Trophoblast cell (in vitro differentiated cells and primary cell): Measurements from ENCODE around the gene LRFN2.

Experiments used
- DNase-seq, 2 donors: peaks; one replicate each; pipeline ENCODE4 v3.0.0-alpha.2; 2016
- H2AFZ ChIP-seq: 2 replicates; pipeline ENCODE4 v1.6.1; 2013; ENCODE audit warnings: low read length, moderate library complexity, mild to moderate bottlenecking; ENCODE audit not compliant: insufficient read depth, poor library complexity
- H2AK5ac ChIP-seq: 2 replicates; pipeline ENCODE4 v1.6.1; 2013; ENCODE audit warnings: mild to moderate bottlenecking, low read length
- H2BK120ac ChIP-seq: 2 replicates; pipeline ENCODE4 v1.6.1; 2013; ENCODE audit warnings: low read length, mild to moderate bottlenecking, moderate library complexity; ENCODE audit not compliant: insufficient read depth, poor library complexity
- H2BK12ac ChIP-seq: 2 replicates; pipeline ENCODE4 v1.6.1; 2013; ENCODE audit warnings: mild to moderate bottlenecking, low read length, moderate library complexity
- H2BK5ac ChIP-seq: 2 replicates; pipeline ENCODE4 v1.6.1; 2013; ENCODE audit warnings: low read length, low read depth, moderate library complexity, mild to moderate bottlenecking; ENCODE audit not compliant: poor library complexity
- H3K14ac ChIP-seq: 2 replicates; pipeline ENCODE4 v1.6.1; 2013; ENCODE audit warnings: mild to moderate bottlenecking, low read length
- H3K18ac ChIP-seq: 2 replicates; pipeline ENCODE4 v1.6.1; 2013; ENCODE audit warnings: mild to moderate bottlenecking, low read length
- H3K23ac ChIP-seq: 2 replicates; pipeline ENCODE4 v1.6.1; 2013; ENCODE audit warnings: low read length
- H3K27ac ChIP-seq: 2 replicates; pipeline ENCODE4 v1.5.1; 2013; ENCODE audit warnings: low read depth, mild to moderate bottlenecking, inconsistent platforms, low read length, moderate library complexity
- H3K27me3 ChIP-seq: 2 replicates; pipeline ENCODE4 v1.6.1; 2013; ENCODE audit warnings: inconsistent platforms, mild to moderate bottlenecking, low read length, moderate library complexity; ENCODE audit not compliant: insufficient read depth
- H3K36me3 ChIP-seq, 2 experiments: 1 replicate in 1 of 2; 2 replicates in 1 of 2; pipeline ENCODE4 v1.6.1; 2013; ENCODE audit warnings: low read length in 2 of 2, mild to moderate bottlenecking in 2 of 2, moderate library complexity in 1 of 2; ENCODE audit not compliant: insufficient read depth in 2 of 2, control insufficient read depth in 1 of 2
- H3K4ac ChIP-seq: 2 replicates; pipeline ENCODE4 v1.6.1; 2013; ENCODE audit warnings: low read depth, mild to moderate bottlenecking, low read length, moderate library complexity
- H3K4me1 ChIP-seq, 2 experiments: 1 replicate in 1 of 2; 2 replicates in 1 of 2; pipeline ENCODE4 v1.6.1; 2013; ENCODE audit warnings: low read length in 2 of 2, mild to moderate bottlenecking in 2 of 2, moderate library complexity in 1 of 2; ENCODE audit not compliant: insufficient read depth in 2 of 2, control insufficient read depth in 1 of 2
- H3K4me2 ChIP-seq: 2 replicates; pipeline ENCODE4 v1.6.1; 2013; ENCODE audit warnings: inconsistent platforms, mild to moderate bottlenecking, low read length, moderate library complexity
- H3K4me3 ChIP-seq: 2 replicates; pipeline ENCODE4 v1.5.1; 2013; ENCODE audit warnings: mild to moderate bottlenecking, low read depth, low read length, inconsistent platforms
- H3K79me1 ChIP-seq: one replicate; pipeline ENCODE4 v1.6.1; 2013; ENCODE audit warnings: low read length
- H3K79me2 ChIP-seq: 2 replicates; pipeline ENCODE4 v1.6.1; 2013; ENCODE audit warnings: low read length, mild to moderate bottlenecking; ENCODE audit not compliant: control insufficient read depth, insufficient read depth, poor library complexity
- H3K9ac ChIP-seq: 2 replicates; pipeline ENCODE4 v1.6.1; 2013; ENCODE audit warnings: mild to moderate bottlenecking, low read length
- H3K9me3 ChIP-seq: 2 replicates; pipeline ENCODE4 v1.6.1; 2013; ENCODE audit warnings: low read depth, mild to moderate bottlenecking, control low read depth, inconsistent platforms, low read length; ENCODE audit not compliant: insufficient read depth
- H4K12ac ChIP-seq: 2 replicates; pipeline ENCODE4 v1.6.1; 2013; ENCODE audit warnings: low read depth, mild to moderate bottlenecking, low read length, moderate library complexity
- H4K8ac ChIP-seq: 2 replicates; pipeline ENCODE4 v1.6.1; 2013; ENCODE audit warnings: low read depth, mild to moderate bottlenecking, low read length, moderate library complexity
- H4K91ac ChIP-seq: one replicate; pipeline ENCODE4 v1.6.1; 2013; ENCODE audit warnings: low read depth, mild to moderate bottlenecking, low read length, moderate library complexity
- WGBS: extraction: QIAGEN DNeasy Blood & Tissue Kit; methylation state at CpG from one replicate; pipeline ENCODE4 v1.1.7; 2013; ENCODE audit warnings: missing lambda C conversion rate; ENCODE audit not compliant: insufficient read length, insufficient coverage; ENCODE audit errors: extremely low coverage; 5-methylcytosine and 5-hydroxymethylcytosine counted together

LRFN2 gene

DNA sequence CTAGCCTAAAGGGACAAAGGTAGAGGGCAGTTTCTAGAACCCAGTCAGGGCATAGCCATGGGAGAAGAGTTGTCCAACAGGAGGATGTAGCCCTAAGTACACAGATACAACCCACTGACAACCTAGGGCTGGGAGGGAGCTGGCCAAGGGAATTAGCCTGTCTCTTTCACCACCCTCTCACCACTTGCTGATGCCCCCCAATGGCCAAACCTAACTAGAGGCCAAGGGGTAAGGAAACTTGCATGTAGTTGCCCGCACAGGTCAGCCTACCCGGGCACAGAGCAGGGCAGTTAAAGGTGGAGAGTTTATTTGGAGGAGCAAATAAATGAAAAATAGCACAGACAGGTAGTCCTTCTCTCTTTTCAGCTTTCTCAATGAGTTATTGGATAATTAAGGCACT, 143.3 kb downstream of the LRFN2 start:
- no CpG with 5 or more reads among the region's 2 CpGs for WGBS
- Histone ChIP-seq H4K12ac (no peak overlapping the region), H2AFZ (no peak overlapping the region)

DNA sequence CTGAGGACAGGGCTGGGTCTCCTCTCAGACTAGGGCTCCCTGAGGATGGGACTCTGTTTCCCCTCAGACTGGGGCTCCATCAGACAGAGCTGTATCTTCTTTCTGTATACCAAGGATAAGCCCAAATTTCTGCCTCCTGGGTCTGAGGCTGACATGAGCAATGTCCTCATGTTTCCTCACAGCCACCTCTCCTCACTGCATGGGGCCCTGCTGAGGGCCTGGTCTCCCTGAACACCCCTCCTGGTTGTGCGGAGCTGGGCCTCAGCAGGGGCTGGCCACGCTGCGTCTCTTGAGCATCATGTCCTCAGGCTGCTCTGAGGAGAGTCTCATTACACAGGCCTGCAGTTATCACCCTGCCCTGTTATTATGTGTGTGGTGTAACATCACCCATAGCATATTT, 144.6 kb downstream of the LRFN2 start:
- Histone ChIP-seq H2BK120ac (no peak overlapping the region), H3K18ac (no peak overlapping the region), H3K23ac (no peak overlapping the region), H3K27ac (no peak overlapping the region), H3K9ac (no peak overlapping the region), H3K79me1 (no peaks in the 10 kb centered on the region), H3K4me3 (no peak overlapping the region), H4K12ac (no peak overlapping the region), H3K4me1 (no peaks in the 10 kb centered on the region), H3K79me2 (no peaks in the 10 kb centered on the region), H2BK5ac (no peak overlapping the region), H2AK5ac (no peak overlapping the region), H3K27me3 (no peaks in the 10 kb centered on the region), H3K36me3 (no peaks in the 10 kb centered on the region), H3K4ac (no peak overlapping the region), H4K91ac (no peak overlapping the region), H2AFZ (no peak overlapping the region), H4K8ac (no peak overlapping the region), H3K14ac (no peak overlapping the region), H3K9me3 (no peaks in the 10 kb centered on the region), H2BK12ac (no peak overlapping the region), H3K4me2 (no peak overlapping the region)
- no CpG with 5 or more reads among the region's 3 CpGs for WGBS
- DNase-seq: no peak

More for the DNA sequence above, 143.3 kb downstream of the LRFN2 start:
- Histone ChIP-seq H3K79me1 (no peaks in the 10 kb centered on the region), H3K23ac (no peak overlapping the region), H3K79me2 (no peaks in the 10 kb centered on the region), H3K18ac (no peak overlapping the region), H3K4me3 (no peak overlapping the region), H3K4ac (no peak overlapping the region), H4K8ac (no peak overlapping the region), H3K27ac (no peak overlapping the region), H4K91ac (no peak overlapping the region), H2BK120ac (no peak overlapping the region), H3K36me3 (no peaks in the 10 kb centered on the region), H3K4me1 (no peaks in the 10 kb centered on the region), H2AK5ac (no peak overlapping the region), H2BK12ac (no peak overlapping the region), H3K14ac (no peak overlapping the region), H3K9me3 (no peaks in the 10 kb centered on the region), H3K27me3 (no peaks in the 10 kb centered on the region), H3K9ac (no peak overlapping the region), H3K4me2 (no peak overlapping the region), H2BK5ac (no peak overlapping the region)
- DNase-seq: no peak

DNA sequence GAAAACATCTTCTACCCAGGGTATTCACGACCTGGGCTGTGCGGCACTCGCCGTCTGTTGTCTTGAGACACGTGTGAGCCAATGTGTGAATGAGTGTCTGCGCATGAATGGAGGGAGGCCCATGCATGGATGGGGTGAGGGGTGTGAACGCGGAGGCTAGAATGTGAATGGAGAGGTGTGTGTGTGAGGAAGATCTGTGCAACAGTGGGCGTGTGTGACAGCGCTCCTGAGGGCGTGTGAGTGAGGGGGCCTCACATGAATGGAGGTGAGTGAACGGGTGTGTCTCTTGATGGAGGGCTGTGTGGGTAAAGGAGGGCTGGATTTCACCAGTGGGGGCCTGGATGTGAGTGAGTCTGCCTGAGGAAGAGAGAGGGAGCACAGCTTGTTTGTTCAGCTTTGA, 146.0 kb downstream of the LRFN2 start:
- H2BK5ac ChIP-seq: no peak overlapping the region

DNA sequence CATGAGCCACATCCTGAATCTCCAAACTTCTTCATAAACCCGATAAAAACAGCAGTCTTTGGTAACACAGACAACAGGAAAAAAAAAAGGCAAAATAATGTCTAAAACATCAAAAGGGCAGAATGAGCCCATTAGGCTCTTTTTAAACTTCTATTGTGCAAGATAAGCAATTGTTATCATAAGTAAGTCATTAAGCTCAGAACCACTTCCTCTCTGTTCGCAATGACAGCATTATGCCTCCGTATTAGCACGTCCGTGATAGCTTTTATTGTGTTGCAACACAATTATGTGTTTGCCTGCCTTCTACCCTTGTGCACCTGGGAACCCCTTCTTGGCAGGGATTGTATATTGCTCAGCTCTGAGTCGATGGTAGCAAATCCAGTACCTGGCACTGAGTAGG, 147.1 kb downstream of the LRFN2 start:
- H4K91ac ChIP-seq: no peak overlapping the region
- no peaks in the 10 kb centered on the region for H3K79me2 ChIP-seq
- no peak overlapping the region for H2BK12ac ChIP-seq
- no peak for DNase-seq
- H3K4me2 ChIP-seq: no peak overlapping the region
- no peak overlapping the region for H2BK120ac ChIP-seq
- H4K8ac ChIP-seq: no peak overlapping the region
- no peak overlapping the region for H3K27ac ChIP-seq
- no peaks in the 10 kb centered on the region for H3K4me1 ChIP-seq
- no peak overlapping the region for H2BK5ac ChIP-seq
- no peak overlapping the region for H3K14ac ChIP-seq
- H4K12ac ChIP-seq: no peak overlapping the region
- H3K9ac ChIP-seq: no peak overlapping the region
- no peak overlapping the region for H3K4me3 ChIP-seq
- H2AFZ ChIP-seq: no peak overlapping the region
- no peak overlapping the region for H2AK5ac ChIP-seq
- H3K27me3 ChIP-seq: no peaks in the 10 kb centered on the region
- no peak overlapping the region for H3K18ac ChIP-seq
- H3K23ac ChIP-seq: no peak overlapping the region
- no peak overlapping the region for H3K4ac ChIP-seq
- H3K36me3 ChIP-seq: no peaks in the 10 kb centered on the region
- no CpG with 5 or more reads among the region's 6 CpGs for WGBS
- no peaks in the 10 kb centered on the region for H3K9me3 ChIP-seq
- H3K79me1 ChIP-seq: no peaks in the 10 kb centered on the region

More for the DNA sequence above, 146.0 kb downstream of the LRFN2 start:
- H3K4me3 ChIP-seq: no peak overlapping the region
- no peak overlapping the region for H3K9ac ChIP-seq
- H4K91ac ChIP-seq: no peak overlapping the region
- H2AFZ ChIP-seq: no peak overlapping the region
- H2BK12ac ChIP-seq: no peak overlapping the region
- no peaks in the 10 kb centered on the region for H3K4me1 ChIP-seq
- H3K9me3 ChIP-seq: no peaks in the 10 kb centered on the region
- no peak overlapping the region for H4K12ac ChIP-seq
- 100% methylated on average over 2 of the region's 12 CpGs for WGBS
- H3K36me3 ChIP-seq: no peaks in the 10 kb centered on the region
- no peak overlapping the region for H3K14ac ChIP-seq
- no peaks in the 10 kb centered on the region for H3K27me3 ChIP-seq
- H4K8ac ChIP-seq: no peak overlapping the region
- no peak overlapping the region for H3K4ac ChIP-seq
- H2AK5ac ChIP-seq: no peak overlapping the region
- no peak overlapping the region for H3K18ac ChIP-seq
- no peak overlapping the region for H3K27ac ChIP-seq
- H2BK120ac ChIP-seq: no peak overlapping the region
- no peaks in the 10 kb centered on the region for H3K79me1 ChIP-seq
- H3K79me2 ChIP-seq: no peaks in the 10 kb centered on the region
- H3K4me2 ChIP-seq: no peak overlapping the region
- no peak overlapping the region for H3K23ac ChIP-seq
- DNase-seq: no peak
